ENCODE measurements around the gene SPTBN1. TPM values are rescaled to one million over a fixed set of nuclear protein-coding genes. Genes with fewer than 3 reads are reported as not detected.
A peak's percentile ranks its signal among the peaks of the same experiment; 100 is the strongest.

Gene SPTBN1
- total and polyA plus RNA-seq, 2 of the 13 experiments (the other 11 are each of a cell fraction or from before 2014, with no cell fraction given), result 123 to 299 TPM

GRCh38 chr2:54618646-54619565, 162.8 kb downstream of the SPTBN1 start (continued):
- TF ChIP-seq ZNF646 (CRISPR knock-in tag; IDR thresholded peaks at IDR 0.05), result no peak
- no peak for TF ChIP-seq ZNF772 (CRISPR knock-in tag; IDR thresholded peaks at IDR 0.05)
- no peak for TF ChIP-seq ZNF639 (CRISPR knock-in tag; conservative IDR thresholded peaks at IDR 0.05)
- TF ChIP-seq WIZ (CRISPR knock-in tag; IDR thresholded peaks at IDR 0.05), result no peak
- no peak for TF ChIP-seq ZNF10 (CRISPR knock-in tag; IDR thresholded peaks at IDR 0.05; ENCODE audit: borderline replicate concordance, low read depth)
- no peak for TF ChIP-seq ZNF350 (CRISPR knock-in tag; IDR thresholded peaks at IDR 0.05; ENCODE audit: borderline replicate concordance, low read depth)
- TF ChIP-seq ATF3 (CRISPR knock-in tag; IDR thresholded peaks at IDR 0.05), result no peak
- no peak for TF ChIP-seq UBTF (CRISPR knock-in tag; IDR thresholded peaks at IDR 0.05)
- TF ChIP-seq BATF2 (CRISPR knock-in tag; IDR thresholded peaks at IDR 0.05), result no peak
- no peak for TF ChIP-seq TIGD3 (CRISPR knock-in tag; IDR thresholded peaks at IDR 0.05; ENCODE audit: borderline replicate concordance)
- TF ChIP-seq RCOR2 (CRISPR knock-in tag; IDR thresholded peaks at IDR 0.05), result no peak
- TF ChIP-seq SP5 (CRISPR knock-in tag; IDR thresholded peaks at IDR 0.05; ENCODE audit: borderline replicate concordance, low read depth), result no peak
- TF ChIP-seq HDAC1 (CRISPR knock-in tag; IDR thresholded peaks at IDR 0.05), result peak; percentile 37; the same call in 1 of the 2 replicates
- no peak for TF ChIP-seq TAF15 (IDR thresholded peaks at IDR 0.05; ENCODE audit: low read depth, low read length, poor library complexity, severe bottlenecking)
- no peak for TF ChIP-seq FOXP1 (IDR thresholded peaks at IDR 0.05)
- TF ChIP-seq FOXP1 (CRISPR knock-in tag; IDR thresholded peaks at IDR 0.05), result peak; percentile 56; the same call in 1 of the 2 replicates
